Measurements from ENCODE around the gene GRIK4.

Gene GRIK4

GRCh38 chr11:120774591-120775386 is 263.2 kb downstream of the GRIK4 start:
- TF ChIP-seq CTCF (IDR thresholded peaks at IDR 0.05; ENCODE audit: low read depth, low read length) = no peak
- DNase-seq (ENCODE audit: extremely low read depth, low read depth) = no peak

GRCh38 chr11:120775986-120776951 is 264.7 kb downstream of the GRIK4 start:
- DNase-seq (ENCODE audit: extremely low read depth, low read depth) = no peak
- TF ChIP-seq CTCF (IDR thresholded peaks at IDR 0.05; ENCODE audit: low read depth, low read length) = no peak

DNA sequence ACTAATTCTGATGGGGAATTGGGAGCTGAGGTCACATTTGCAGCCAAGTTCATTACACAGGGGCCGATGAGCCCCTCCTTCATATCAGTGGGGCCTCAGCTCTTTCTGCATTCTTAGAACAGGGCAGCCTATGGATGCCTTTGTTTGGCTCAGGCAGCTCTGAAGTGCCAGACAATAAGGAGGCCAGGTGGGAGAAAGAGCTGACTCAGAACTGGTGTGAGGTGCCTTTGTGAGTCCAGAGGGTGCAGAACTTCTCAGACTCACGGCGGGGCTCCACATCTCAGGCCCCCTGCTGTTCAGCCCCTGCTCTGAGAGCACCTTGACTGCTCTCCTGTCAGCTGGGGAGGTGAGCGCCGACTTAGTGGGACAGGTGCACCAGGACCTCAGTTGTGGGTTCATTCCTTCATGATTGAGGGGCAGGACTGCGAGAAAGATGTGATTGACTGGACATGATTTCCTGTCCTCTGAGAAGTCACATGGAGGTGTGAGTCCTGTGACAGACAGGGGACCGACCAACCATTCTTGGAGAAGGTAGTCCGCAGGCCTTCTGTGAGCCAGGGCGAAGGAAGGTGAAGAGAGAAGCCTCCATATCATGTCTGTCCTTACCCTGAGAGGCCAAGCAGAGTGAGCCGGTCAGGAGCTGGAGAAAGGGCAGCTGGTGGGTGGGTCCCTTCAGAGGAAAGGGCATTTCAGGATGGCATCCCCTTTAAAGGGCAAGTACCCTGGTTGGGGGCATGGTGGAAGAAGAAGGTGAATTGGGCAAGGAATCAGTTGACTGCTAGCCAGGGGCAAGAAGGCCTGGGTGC is 267.3 kb downstream of the GRIK4 start:
- DNase-seq (ENCODE audit: extremely low read depth, low read depth) = no peak
- TF ChIP-seq CTCF (IDR thresholded peaks at IDR 0.05; ENCODE audit: low read depth, low read length) = no peak

DNA sequence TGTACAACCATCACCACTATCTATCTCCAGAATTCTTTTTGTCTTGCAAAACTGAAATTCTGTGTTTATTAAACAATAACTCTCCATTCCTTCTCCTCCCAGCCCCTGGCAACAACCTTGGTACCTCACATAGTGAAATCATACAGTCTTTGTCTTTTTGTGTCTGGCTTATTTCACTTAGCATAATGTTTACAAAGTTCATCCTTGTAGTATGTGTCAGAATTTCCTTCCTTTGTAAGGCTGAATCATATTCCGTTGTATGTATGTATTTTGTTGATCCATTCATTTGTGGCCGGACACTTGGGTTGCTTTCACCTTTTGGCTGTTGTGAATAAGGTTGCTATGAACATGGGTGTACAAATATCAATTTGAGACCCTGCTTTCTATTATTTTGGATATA is 268.7 kb downstream of the GRIK4 start:
- no peak for TF ChIP-seq CTCF (IDR thresholded peaks at IDR 0.05; ENCODE audit: low read depth, low read length)
- DNase-seq (ENCODE audit: extremely low read depth, low read depth) = no peak

- TF ChIP-seq CTCF (IDR thresholded peaks at IDR 0.05; ENCODE audit: low read depth, low read length) = no peak
- DNase-seq (ENCODE audit: extremely low read depth, low read depth) = no peak
These were observed 270.1 kb downstream of the GRIK4 start for GRCh38 chr11:120781486-120782120.

GRCh38 chr11:120784566-120785251 is 273.2 kb downstream of the GRIK4 start:
- no peak for DNase-seq (ENCODE audit: extremely low read depth, low read depth)
- no peak for TF ChIP-seq CTCF (IDR thresholded peaks at IDR 0.05; ENCODE audit: low read depth, low read length)
